Activated CD4-positive, CD25-positive, alpha-beta regulatory T cell treated with anti-CD3 and anti-CD28 coated beads, Interleukin-2, amount 50 U/mL, for 24 hours (primary cell): ENCODE data around the gene CDK17.
"Not testable (repeated sequence)": the region's sequence is repeated elsewhere in the genome, so short reads cannot be mapped to it uniquely, and the experiment has no call there.

Source experiments
- ATAC-seq, 2 donors: fragments of 150-1000 bp; cut with Tn5 transposase; one replicate each; pipeline ENCODE4 v1.10.0; 2021; ENCODE audit warnings: mild to moderate bottlenecking in 1 of 2, moderate library complexity in 1 of 2

CDK17 gene

GRCh38 chr12:96416033-96416799 lies 16.0 kb upstream of the CDK17 start:
- ATAC-seq, result no peak

- ATAC-seq, result no peak
Measured at GRCh38 chr12:96414637-96415036, 14.4 kb upstream of the CDK17 start.

GRCh38 chr12:96412431-96412830 lies 12.2 kb upstream of the CDK17 start:
- ATAC-seq, result no peak

- no peak for ATAC-seq
Measured at GRCh38 chr12:96409731-96410130, 9.5 kb upstream of the CDK17 start.

GRCh38 chr12:96408993-96409392 lies 8.8 kb upstream of the CDK17 start:
- no peak for ATAC-seq

- peak in 1 of 2 donors; percentile 35 for ATAC-seq
Measured at GRCh38 chr12:96407429-96408097, 7.3 kb upstream of the CDK17 start.

- ATAC-seq, result no peak
Measured at GRCh38 chr12:96404696-96405095, 4.5 kb upstream of the CDK17 start.

GRCh38 chr12:96403870-96404269 lies 3.6 kb upstream of the CDK17 start:
- ATAC-seq, result no peak

GRCh38 chr12:96402522-96402921 lies 2.3 kb upstream of the CDK17 start:
- ATAC-seq, result not testable (repeated sequence)

GRCh38 chr12:96402061-96402460 lies 1.8 kb upstream of the CDK17 start:
- ATAC-seq, result no peak

GRCh38 chr12:96401076-96401871 lies 1.0 kb upstream of the CDK17 start:
- peak; percentile 4 to 9 for ATAC-seq

GRCh38 chr12:96400631-96401075 lies 414 bp upstream of the CDK17 start:
- peak; percentile 3 to 4 for ATAC-seq

- ATAC-seq, result peak; percentile 45 to 50
Measured at GRCh38 chr12:96399120-96399918, 920 bp downstream of the CDK17 start.

GRCh38 chr12:96398424-96399119 lies 1.7 kb downstream of the CDK17 start:
- ATAC-seq, result no peak

GRCh38 chr12:96397756-96398423 lies 2.3 kb downstream of the CDK17 start:
- no peak for ATAC-seq

GRCh38 chr12:96396914-96397313 lies 3.3 kb downstream of the CDK17 start:
- ATAC-seq, result no peak

GRCh38 chr12:96396209-96396608 lies 4.0 kb downstream of the CDK17 start:
- no peak for ATAC-seq

GRCh38 chr12:96395236-96395635 lies 5.0 kb downstream of the CDK17 start:
- no peak for ATAC-seq

- ATAC-seq, result not testable (repeated sequence)
Measured at GRCh38 chr12:96393229-96393628, 7.0 kb downstream of the CDK17 start.

- no peak for ATAC-seq
Measured at GRCh38 chr12:96392397-96392796, 7.8 kb downstream of the CDK17 start.

GRCh38 chr12:96387981-96388380 lies 12.3 kb downstream of the CDK17 start:
- no peak for ATAC-seq
